Nephron progenitor cell (in vitro differentiated cells): ENCODE measurements around the gene TNRC6A.
A peak's percentile ranks its signal among the peaks of the same experiment; 100 is the strongest.

ENCODE experiments used
- DNase-seq: peaks from one replicate; pipeline ENCODE4 v3.0.0; 2021
- H3K27ac Mint-ChIP-seq: 2 replicates; pipeline ENCODE4 v1.8.0; 2021; ENCODE audit warnings: mild to moderate bottlenecking, moderate library complexity, mixed read lengths
- H3K27me3 Mint-ChIP-seq: 2 replicates; pipeline ENCODE4 v1.8.0; 2021; ENCODE audit warnings: mild to moderate bottlenecking, low read depth, mixed read lengths; ENCODE audit not compliant: poor library complexity
- H3K36me3 Mint-ChIP-seq: 2 replicates; pipeline ENCODE4 v1.8.0; 2021; ENCODE audit warnings: low read depth, mixed read lengths
- H3K4me1 Mint-ChIP-seq: 2 replicates; pipeline ENCODE4 v1.8.0; 2021; ENCODE audit warnings: mixed read lengths
- H3K4me3 Mint-ChIP-seq: 2 replicates; pipeline ENCODE4 v1.8.0; 2021; ENCODE audit warnings: mild to moderate bottlenecking, moderate library complexity, mixed read lengths
- H3K9me3 Mint-ChIP-seq: 2 replicates; pipeline ENCODE4 v1.8.0; 2021; ENCODE audit warnings: mild to moderate bottlenecking, moderate library complexity, mixed read lengths
- CTCF ChIP-seq: fragments of 200-600 bp; sonication (generic); IDR thresholded peaks from 2 replicates; pipeline ENCODE4 v1.5.0; 2021; ENCODE audit warnings: antibody characterized with exemption

Gene TNRC6A

GRCh38 chr16:24761526-24761925 is 32.1 kb downstream of the TNRC6A start:
- Mint-ChIP-seq H3K9me3 (no peaks in the 10 kb centered on the region), H3K27ac (peak overlapping the region; percentile 47), H3K27me3 (no peaks in the 10 kb centered on the region), H3K4me1 (peaks cover 4% of the 10 kb centered on the region), H3K36me3 (peaks cover 29% of the 10 kb centered on the region), H3K4me3 (no peak overlapping the region)
- DNase-seq, result no peak
- no peak for TF ChIP-seq CTCF

- Mint-ChIP-seq H3K27ac (no peak overlapping the region), H3K4me1 (no peaks in the 10 kb centered on the region), H3K4me3 (no peak overlapping the region), H3K36me3 (peaks cover 40% of the 10 kb centered on the region), H3K27me3 (no peaks in the 10 kb centered on the region), H3K9me3 (no peaks in the 10 kb centered on the region)
- TF ChIP-seq CTCF, result no peak
- DNase-seq, result no peak
Observed at GRCh38 chr16:24764916-24765315, 35.5 kb downstream of the TNRC6A start.

GRCh38 chr16:24766057-24766456 is 36.6 kb downstream of the TNRC6A start:
- Mint-ChIP-seq H3K4me3 (no peak overlapping the region), H3K27ac (no peak overlapping the region), H3K36me3 (peaks cover 44% of the 10 kb centered on the region), H3K27me3 (no peaks in the 10 kb centered on the region), H3K4me1 (no peaks in the 10 kb centered on the region), H3K9me3 (no peaks in the 10 kb centered on the region)
- no peak for TF ChIP-seq CTCF
- no peak for DNase-seq

GRCh38 chr16:24769806-24770205 is 40.4 kb downstream of the TNRC6A start:
- H3K27me3 Mint-ChIP-seq, result no peaks in the 10 kb centered on the region
- TF ChIP-seq CTCF, result no peak
- H3K27ac Mint-ChIP-seq, result no peak overlapping the region
- H3K36me3 Mint-ChIP-seq, result peaks cover 59% of the 10 kb centered on the region
- no peak for DNase-seq
- H3K4me3 Mint-ChIP-seq, result no peak overlapping the region
- no peaks in the 10 kb centered on the region for H3K4me1 Mint-ChIP-seq
- H3K9me3 Mint-ChIP-seq, result peaks cover 8% of the 10 kb centered on the region

GRCh38 chr16:24771132-24771778 is 41.8 kb downstream of the TNRC6A start:
- Mint-ChIP-seq H3K4me3 (no peak overlapping the region), H3K4me1 (no peaks in the 10 kb centered on the region), H3K27me3 (no peaks in the 10 kb centered on the region), H3K9me3 (peaks cover 8% of the 10 kb centered on the region), H3K36me3 (peaks cover 60% of the 10 kb centered on the region), H3K27ac (no peak overlapping the region)
- no peak for TF ChIP-seq CTCF
- no peak for DNase-seq

- peaks cover 62% of the 10 kb centered on the region for H3K36me3 Mint-ChIP-seq
- no peaks in the 10 kb centered on the region for H3K4me1 Mint-ChIP-seq
- peaks cover 8% of the 10 kb centered on the region for H3K9me3 Mint-ChIP-seq
- H3K4me3 Mint-ChIP-seq, result no peak overlapping the region
- no peak for TF ChIP-seq CTCF
- no peak overlapping the region for H3K27ac Mint-ChIP-seq
- no peak for DNase-seq
- H3K27me3 Mint-ChIP-seq, result no peaks in the 10 kb centered on the region
Observed at GRCh38 chr16:24771779-24772157, 42.3 kb downstream of the TNRC6A start.
